KBM-7 (cell line): ENCODE results near the gene SHISA3.
"Not testable (repeated sequence)": the region's sequence is repeated elsewhere in the genome, so short reads cannot be mapped to it uniquely, and the experiment has no call there.

Experiments
- DNase-seq: peaks from one replicate; pipeline ENCODE4 v3.0.0-alpha.2; 2015
- in situ Hi-C: fragments of 300-500 bp; cut with MboI; formaldehyde crosslinking; loops from 2 replicates; pipeline ENCODE4 v1.14.3; 2020; ENCODE audit warnings: low sequenced_read_pairs, low pct_unique_long_range_greater_than_20kb, mixed read lengths

SHISA3 gene

DNA sequence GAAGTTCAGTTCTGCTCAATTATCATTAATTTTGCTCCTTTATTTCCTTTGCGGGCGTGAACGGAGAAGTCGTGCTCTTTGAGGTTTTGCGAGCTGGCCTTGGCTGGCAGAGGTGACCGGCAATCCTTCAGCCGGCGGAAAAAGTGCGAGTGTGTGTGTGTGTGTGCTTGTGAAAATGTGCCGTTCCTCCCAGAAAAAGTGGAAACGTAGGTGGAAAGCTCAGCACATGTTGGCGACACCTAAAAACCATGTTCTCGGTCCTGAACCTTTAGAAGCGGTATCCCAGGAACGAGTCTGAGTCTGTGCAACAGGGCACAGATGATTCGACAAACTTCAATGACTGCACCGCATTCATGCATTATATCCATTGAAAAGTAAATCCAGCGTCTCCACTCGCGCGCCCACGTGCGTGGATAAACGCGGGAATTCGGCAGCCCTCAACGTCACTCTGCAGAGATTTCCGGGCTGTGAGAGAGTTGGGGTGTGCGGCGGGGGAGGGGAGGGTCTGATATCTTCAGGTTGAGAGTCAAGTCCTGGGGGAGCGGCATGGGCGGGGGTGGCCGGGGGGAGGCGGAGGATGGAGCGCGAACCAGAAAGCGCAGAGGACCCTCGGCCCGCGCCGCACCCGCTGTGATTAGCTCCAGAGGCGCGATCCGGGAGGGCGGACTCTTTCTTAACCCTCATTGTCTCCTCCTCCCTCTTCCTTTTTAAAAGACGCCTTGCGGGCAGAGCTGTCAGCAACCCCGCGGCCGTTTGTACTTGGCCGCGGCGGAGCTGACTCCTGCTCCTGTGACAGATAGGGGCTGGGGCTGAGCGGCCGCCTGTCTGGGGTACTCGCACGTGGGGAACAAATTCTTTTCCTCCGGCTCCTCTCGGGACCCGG lies at the start of gene SHISA3:
Gene SHISA3 (plus strand): TSS at position 737 of the 883 bp plus-strand sequence. CDS start 569 bp downstream, outside the sequence.
- in situ Hi-C loops = no loop called here
- DNase-seq = peak; percentile 81

DNA sequence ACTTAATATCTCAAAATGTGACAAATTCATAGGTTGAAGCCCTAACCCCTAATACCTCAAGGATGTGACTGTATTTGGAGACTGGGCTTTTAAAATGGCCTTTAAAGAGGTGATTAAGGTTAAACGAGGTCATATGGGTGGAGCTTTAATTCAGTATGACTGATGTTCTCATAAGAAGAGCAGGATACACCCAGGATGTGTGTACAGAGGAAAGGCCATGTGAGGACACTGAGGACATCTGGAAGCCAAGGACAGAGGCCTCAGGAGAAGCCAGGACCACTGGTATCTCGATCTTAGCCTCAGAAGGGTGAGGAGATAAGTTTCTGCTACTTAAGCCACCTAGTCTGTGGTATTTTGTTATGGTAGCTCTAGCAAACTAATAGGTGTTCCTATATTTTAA lies 49.0 kb upstream of the SHISA3 start:
- in situ Hi-C loops = no loop called here
- DNase-seq = no peak

DNA sequence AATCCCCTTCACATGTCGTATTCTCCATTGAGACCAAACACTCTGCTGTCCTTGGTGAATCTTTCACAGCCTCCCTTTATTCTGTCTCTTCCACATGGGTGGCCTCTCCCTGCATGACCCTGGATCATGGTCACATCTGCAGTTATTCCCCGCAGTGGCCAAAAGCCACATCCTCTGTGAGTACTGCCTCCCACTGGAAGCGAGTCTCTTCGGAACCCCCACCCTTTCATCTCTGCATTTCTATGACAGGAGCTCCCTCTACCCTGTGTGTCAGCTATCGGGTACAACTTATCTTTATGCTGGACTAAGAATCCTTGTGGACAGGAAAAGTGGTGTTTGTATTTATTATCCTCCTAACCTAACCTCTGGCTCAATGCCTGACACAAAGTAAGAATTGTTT lies 48.6 kb upstream of the SHISA3 start:
- no peak for DNase-seq
- in situ Hi-C loops = no loop called here

DNA sequence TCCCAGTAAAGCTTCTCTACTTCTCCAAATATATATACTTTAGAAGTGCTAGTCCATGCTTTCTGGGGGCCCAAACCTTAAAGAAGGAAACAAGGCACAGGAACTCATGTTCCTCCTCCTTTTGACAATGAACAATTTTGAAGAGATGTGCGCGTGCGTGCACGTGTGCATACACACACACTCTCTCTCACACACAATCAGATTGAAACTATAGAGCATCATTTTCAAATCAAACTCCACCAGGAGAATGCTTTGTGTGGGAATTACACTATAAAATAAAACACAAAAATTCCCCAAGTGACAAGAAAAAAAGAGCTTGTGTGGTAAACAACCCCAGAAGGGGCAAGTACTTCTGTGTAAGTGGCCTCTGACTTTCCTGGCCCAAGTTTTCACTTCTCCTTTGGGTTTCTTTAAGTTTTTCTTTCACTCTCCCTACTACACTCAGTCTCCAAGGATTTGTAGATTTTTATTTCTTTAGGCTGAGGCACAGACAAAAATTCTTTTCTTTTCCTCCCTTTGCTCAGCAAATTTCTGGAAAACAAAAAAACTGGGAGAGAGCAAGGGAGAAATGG lies 46.6 kb upstream of the SHISA3 start:
- DNase-seq = no peak
- in situ Hi-C loops = no loop called here

DNA sequence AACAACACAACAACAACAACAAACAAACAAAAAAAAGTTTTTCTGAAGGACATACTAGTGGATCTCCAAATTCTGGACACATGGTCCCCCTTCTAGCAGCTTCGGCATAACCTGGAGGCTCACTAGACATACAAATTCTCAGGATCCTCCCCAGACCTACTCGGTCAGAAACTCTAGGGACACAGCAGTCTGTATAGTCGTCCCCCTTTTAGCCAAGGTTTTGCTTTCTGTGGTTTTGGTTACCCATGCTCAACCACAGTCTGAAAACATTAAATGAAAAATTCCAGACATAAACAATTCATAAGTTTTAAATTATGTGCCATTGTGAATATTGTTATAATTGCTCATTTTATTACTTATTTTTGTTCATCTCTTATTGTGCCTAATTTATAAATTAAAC lies 45.2 kb upstream of the SHISA3 start:
- in situ Hi-C loops = no loop called here
- no peak for DNase-seq

DNA sequence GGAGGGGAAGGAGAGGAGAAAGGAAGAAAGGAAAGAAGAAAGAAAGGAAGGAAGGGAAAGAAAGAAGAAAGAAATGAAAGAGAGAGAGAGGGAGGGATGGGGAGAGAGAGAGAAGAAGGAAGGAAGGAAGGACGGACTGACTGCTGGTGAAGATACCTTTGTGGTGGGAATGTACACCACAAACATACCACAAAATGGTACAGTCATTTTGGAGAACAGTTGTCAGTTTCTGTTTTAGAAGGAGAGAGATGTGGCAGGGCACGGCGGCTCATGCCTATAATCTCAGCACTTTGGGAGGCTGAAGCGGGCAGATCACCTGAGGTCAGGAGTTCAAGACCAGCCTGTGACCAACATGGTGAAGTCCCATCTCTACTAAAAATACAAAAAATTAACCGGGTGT lies 40.0 kb upstream of the SHISA3 start:
- in situ Hi-C loops = no loop called here

DNA sequence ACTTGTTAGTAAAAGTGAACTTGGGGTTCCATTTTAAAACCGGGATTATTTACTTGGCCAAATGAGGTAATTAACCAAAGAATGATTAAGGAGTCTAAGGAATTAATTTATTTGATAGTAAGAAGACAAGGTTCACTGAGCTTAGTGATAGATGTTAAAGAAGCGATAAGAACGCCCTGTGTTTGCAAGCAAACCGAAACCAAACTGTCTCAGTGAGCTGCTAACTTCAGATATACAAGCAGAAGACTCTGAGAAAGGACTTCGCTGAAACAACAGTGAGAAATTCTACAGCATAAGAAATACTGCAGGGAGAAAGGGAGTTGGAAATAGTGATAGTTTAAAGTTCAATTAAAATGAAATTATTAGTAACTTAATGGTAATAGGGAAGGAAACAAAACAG lies 37.6 kb upstream of the SHISA3 start:
- DNase-seq = no peak
- in situ Hi-C loops = no loop called here

More for the DNA sequence above, 40.0 kb upstream of the SHISA3 start:
- peak; percentile 41 for DNase-seq

DNA sequence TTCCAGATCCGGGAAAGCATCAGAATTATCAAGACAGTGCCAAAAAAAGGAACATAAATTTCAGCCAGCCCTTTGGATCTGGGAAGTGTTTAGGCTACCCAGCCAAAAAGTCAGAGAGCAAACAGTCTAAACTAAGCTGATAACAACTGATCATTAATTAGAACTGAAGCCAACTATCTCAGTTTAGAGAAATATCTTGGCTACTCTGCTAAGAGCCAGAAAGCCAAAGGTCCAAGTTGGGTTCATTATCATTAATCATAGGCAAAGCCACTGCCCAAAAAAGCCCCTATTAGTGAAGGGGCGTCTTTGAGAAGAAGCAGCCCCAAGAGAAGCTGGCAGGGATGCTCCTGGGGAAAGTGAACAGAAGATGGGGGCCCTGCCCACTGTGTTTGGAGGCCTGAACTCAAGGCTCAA lies 37.0 kb upstream of the SHISA3 start:
- DNase-seq = no peak
- in situ Hi-C loops = no loop called here

DNA sequence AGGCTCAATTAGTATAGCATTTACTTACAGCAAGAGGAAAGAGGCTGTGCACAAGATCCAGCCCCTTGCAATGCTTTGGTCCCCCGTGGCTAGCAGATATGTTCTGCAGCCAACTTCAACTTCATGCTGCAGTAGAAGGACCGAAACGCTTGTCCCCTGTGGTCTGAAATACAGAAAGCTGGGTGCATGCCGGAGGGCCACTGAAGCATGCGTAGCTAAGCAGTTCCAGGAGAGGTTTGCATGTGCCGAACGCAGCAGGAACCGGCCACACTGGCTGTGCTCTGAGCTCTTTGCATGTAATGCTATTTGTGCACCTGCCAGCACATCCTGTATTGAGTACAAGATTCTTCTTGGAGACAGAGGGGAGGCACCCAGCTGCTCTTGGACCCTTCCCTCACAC lies 35.8 kb upstream of the SHISA3 start:
- in situ Hi-C loops = no loop called here
- DNase-seq = no peak

DNA sequence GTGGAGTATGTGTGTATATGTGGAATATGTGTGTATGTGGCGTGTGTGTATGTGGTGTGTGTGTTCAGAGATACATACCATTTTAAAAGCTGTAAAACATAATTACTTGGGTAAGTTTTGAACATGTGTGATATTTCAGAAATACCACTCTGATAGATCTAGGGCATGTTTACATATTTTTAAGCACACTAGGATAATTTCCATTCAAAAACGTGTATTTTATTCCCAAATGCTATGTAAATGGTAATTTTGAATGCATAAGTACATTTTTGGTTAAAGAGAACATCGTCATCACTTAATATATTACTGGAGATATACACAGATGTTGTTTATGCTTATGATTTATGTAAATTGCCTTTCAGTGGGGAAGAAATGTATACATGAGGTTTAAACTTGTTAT lies 34.7 kb upstream of the SHISA3 start:
- no peak for DNase-seq
- in situ Hi-C loops = no loop called here

DNA sequence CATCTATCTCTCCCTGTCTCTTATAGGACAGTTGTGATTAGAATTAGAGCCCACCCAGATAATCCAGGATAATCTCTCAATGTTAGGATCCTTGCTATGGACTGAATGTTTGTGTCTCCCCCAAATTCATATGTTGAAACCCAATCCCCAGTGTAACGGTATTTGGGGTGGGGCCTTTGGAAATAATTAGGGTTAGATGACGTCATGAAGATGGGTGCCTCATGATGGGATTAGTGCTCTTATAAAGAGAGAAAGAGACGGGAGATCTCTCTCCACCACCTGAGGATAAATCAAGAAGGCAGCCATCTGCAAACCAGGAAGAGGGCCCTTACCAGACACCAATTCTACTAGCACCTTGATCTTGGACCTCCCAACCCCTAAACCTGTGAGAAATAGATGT lies 33.7 kb upstream of the SHISA3 start:
- no peak for DNase-seq
- in situ Hi-C loops = no loop called here

DNA sequence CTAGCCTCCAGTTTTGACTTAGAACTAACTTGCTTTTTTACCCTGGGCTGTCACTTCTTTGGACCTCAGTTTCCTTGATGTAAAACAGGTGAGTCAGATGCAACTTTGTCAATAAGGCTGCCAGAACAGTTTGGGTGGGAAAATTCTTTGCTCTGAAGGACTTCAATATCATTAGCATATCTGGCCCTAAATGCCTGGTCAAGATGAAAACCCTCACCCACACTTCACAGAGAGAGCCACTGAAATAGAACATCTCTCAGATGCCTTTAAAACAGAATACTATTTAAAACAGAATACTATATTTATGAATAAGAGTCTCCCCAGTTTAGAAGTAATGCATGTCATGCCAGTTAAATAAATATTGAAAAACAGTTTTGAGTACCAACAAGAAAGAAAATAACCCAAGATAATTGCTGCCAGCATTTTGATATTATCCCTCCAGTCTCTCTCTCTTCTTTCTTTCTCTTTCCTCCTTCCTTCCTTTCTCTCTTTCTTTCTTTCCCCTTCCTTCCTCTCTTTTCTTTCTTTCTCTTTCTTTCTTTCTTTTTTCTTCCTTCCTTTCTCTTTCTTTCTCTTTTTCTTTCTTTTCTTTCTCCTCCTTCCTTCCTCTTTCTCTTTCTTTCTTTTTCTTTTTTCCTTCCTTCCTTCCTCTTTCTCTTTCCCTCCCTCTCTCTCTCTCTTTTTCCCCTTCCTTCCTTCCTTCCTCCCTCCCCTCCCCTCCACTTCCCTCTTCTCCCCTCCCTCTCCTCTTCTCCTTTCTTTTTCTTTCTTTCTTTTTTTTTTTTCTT lies 32.8 kb upstream of the SHISA3 start:
- in situ Hi-C loops = no loop called here
- DNase-seq = no peak

DNA sequence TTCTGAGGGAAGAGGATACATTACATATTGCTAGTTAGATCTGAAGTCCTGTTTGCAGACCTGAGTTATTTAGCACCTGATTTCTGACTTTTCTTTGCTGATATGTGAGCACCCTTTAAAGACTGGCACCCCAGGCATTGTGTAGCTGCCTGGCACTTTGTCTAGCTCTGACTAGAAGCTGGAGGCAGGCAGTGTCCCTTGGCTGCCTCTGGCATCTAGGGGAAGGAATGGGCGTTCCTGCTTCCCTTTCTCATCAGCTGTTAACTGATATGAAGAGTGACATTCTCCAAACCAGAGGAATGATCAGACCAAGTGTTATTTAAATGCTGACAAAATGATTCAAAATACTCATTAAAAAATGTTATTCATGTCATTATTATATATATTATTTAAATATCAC lies 30.3 kb upstream of the SHISA3 start:
- DNase-seq = no peak
- in situ Hi-C loops = no loop called here

DNA sequence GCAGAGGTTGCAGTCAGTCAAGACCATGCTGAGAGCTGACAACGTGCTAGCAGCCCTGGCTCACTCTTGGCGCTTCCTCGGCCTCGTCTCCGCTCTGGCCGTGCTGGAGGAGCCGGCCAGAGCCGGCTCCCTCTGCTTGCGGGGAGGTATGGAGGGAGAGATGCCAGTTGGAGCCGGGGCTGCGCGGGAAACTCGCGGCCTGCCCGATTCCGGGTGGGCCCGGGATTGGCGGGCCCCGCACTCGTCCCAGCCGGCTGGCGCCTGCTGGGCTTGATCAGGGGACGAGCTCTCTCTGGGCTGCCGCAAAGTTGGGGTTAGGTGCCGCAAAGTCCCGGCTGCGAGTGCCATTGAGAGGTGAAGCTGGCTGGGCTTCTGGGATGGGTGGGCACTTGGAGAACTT lies 27.8 kb upstream of the SHISA3 start:
- in situ Hi-C loops = no loop called here
- no peak for DNase-seq

DNA sequence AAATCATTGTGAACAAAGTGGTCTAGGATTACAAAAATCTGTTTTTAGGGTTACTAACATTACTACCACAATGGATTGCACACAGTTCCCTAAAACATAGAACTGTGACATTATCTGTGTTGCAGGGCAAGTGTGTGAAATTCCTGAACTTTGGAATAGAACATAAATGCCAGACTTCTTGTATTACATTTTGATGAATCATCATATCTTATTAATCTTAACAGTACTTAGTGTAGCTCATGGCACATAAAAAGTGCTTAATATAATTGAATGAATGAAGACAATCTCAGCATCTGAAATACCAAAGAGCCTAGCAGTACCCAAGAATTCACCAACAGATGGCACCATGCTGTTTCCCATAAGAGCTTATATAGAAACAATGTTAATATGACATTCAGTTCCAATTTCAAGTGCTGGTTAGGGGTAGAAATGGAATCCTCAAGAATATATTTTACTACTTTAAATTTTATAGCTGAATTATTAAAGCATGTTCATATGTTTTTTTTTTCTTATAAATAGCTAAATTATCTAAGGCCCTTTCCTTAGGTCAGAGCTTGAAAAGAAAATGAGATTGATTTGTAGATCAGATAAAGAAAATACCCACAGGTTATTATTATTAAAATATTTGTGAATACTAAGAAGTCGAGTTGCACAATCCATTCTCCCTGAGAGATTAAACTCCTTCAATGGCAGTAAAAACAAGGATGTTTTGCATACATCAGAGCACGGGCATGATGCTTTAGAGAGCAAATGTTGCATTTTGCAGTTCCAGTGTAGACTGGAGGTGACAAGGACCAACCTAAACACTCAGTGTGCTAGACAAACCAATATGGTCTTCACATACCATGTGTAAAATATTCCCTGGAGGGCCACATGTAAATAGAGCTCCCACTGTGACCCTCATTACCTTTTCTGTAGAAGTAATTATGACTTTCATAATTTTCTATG lies 25.7 kb upstream of the SHISA3 start:
- peak; percentile 64 for DNase-seq
- in situ Hi-C loops = no loop called here

DNA sequence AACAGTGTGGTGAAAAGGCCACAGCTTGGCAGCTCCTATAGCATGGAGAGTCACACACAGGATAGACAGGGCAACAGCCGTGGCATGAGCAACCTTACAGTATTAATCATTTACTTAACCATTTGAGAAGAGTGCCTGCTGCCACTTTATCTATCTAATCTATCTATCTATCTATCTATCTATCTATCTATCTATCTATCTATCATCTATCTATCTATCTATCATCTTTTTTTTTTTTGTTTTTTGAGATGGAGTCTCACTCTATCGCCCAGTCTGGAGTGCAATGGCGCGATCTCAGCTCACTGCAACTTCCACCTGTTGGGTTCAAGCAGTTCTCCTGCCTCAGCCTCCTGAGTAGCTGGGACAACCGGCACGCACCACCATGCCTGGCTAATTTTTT lies 25.0 kb upstream of the SHISA3 start:
- DNase-seq, in situ Hi-C loops: not testable (repeated sequence)

DNA sequence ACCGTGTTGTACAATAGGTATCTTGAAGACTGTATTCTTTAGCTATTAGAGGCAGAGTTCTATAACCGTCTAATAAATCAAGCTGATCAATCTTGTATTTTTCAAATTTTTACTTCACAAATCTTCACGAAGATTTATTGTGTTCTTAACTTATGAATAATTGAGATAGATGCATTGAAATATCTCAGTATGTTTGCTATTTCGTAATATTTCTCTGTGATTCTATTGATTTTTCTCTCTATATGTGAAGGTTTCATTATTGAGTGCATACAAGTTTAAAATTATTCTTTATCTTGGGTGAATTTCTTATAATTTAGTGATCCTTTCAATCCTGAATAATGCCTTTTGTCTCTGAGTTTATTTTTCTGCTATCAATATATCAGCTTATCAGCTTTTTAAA lies 19.8 kb upstream of the SHISA3 start:
- in situ Hi-C loops = no loop called here
- no peak for DNase-seq

DNA sequence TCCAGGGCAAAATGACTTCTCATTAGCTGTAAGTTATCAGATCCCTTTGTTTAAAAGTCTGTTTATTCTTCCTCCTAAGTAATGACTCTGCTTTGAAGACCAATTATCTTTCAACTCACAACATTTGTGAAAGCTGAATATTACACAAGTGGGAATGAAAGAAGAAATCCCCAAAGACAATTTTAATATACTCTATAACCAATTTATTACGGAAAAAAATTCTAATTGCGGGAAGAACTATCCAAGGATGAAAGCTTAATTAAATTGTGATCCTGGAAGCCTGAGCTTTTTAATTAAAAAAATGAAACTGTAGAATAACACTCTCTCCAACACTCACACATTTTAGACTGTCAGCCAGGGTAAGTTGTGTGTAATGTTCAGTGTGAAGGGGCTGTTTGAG lies 15.6 kb upstream of the SHISA3 start:
- no peak for DNase-seq
- in situ Hi-C loops = no loop called here

DNA sequence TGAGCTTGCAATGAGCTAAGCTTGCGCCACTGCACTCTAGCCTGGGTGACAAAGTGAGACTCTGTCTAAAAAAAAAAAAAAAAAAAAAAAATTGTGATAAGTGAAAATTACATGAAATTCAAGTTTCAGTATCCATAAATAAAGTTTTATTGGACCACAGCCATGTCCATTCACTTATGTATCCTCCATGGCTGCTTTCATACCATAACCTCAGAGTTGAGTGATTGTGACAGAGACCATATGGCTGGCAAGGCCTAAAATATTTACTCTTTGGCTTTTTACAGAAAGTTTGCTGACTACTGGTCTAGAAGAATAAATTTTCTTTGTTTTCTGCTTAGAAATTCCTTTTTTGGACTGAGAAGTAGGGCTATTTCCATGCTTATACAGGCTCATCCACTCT lies 11.8 kb upstream of the SHISA3 start:
- in situ Hi-C loops = no loop called here
- no peak for DNase-seq
